Stimulated activated CD8-positive, alpha-beta memory T cell treated with anti-CD3 and anti-CD28 coated beads, Interleukin-15, amount 100 ng/mL, for 4 hours (primary cell): ENCODE data around the gene CSNK1D.
A peak's percentile ranks its signal among the peaks of the same experiment; 100 is the strongest.
"Not testable (repeated sequence)": the region's sequence is repeated elsewhere in the genome, so short reads cannot be mapped to it uniquely, and the experiment has no call there.

Experiments
- DNase-seq, 2 donors: peaks; one replicate each; pipeline ENCODE4 v3.0.0-alpha.2; 2020; ENCODE audit warnings: low read depth in 2 of 2

Gene CSNK1D

GRCh38 chr17:82274134-82275020 lies 877 bp upstream of the CSNK1D start:
- no peak for DNase-seq

- peak in 1 of 2 donors; percentile 23 for DNase-seq
Measured at GRCh38 chr17:82272495-82273326, 789 bp downstream of the CSNK1D start.

- no peak for DNase-seq
Measured at GRCh38 chr17:82271401-82271800, 2.1 kb downstream of the CSNK1D start.

GRCh38 chr17:82270651-82271050 lies 2.8 kb downstream of the CSNK1D start:
- DNase-seq, result no peak

- no peak for DNase-seq
Measured at GRCh38 chr17:82269882-82270500, 3.5 kb downstream of the CSNK1D start.

- DNase-seq, result no peak
Measured at GRCh38 chr17:82269138-82269881, 4.2 kb downstream of the CSNK1D start.

- DNase-seq, result peak in 1 of 2 donors; percentile 21
Measured at GRCh38 chr17:82267575-82268379, 5.7 kb downstream of the CSNK1D start.

GRCh38 chr17:82266142-82266541 lies 7.4 kb downstream of the CSNK1D start:
- no peak for DNase-seq

GRCh38 chr17:82263641-82264040 lies 9.9 kb downstream of the CSNK1D start:
- no peak for DNase-seq

- DNase-seq, result no peak
Measured at GRCh38 chr17:82262344-82262743, 11.2 kb downstream of the CSNK1D start.

- DNase-seq, result not testable (repeated sequence)
Measured at GRCh38 chr17:82259972-82260961, 13.2 kb downstream of the CSNK1D start.

- DNase-seq, result no peak
Measured at GRCh38 chr17:82258555-82258954, 14.9 kb downstream of the CSNK1D start.

- peak; percentile 51 to 64 for DNase-seq
Measured at GRCh38 chr17:82257473-82257872, 16.0 kb downstream of the CSNK1D start.

GRCh38 chr17:82256242-82256885 lies 17.1 kb downstream of the CSNK1D start:
- DNase-seq, result no peak

GRCh38 chr17:82255402-82255972 lies 18.0 kb downstream of the CSNK1D start:
- DNase-seq, result no peak

GRCh38 chr17:82254746-82255145 lies 18.8 kb downstream of the CSNK1D start:
- not testable (repeated sequence) for DNase-seq

- not testable (repeated sequence) for DNase-seq
Measured at GRCh38 chr17:82254096-82254495, 19.4 kb downstream of the CSNK1D start.

GRCh38 chr17:82253179-82253544 lies 20.3 kb downstream of the CSNK1D start:
- no peak for DNase-seq
